ENCODE results near the gene SIX1. TPM values are rescaled to one million over a fixed set of nuclear protein-coding genes. Genes with fewer than 3 reads are reported as not detected.
A peak's percentile ranks its signal among the peaks of the same experiment; 100 is the strongest.

SIX1 gene
- total RNA-seq, 4 donors from 2014 or later = 28.3 to 76.4 (median 56.3) TPM

- H3K4me1 ChIP-seq = peaks cover 30 to 43% of the 10 kb centered on the region in 2 donors
- no peak for TF ChIP-seq CTCF (IDR thresholded peaks at IDR 0.05 in 4 of 5, conservative IDR thresholded peaks at IDR 0.05 in 1 of 5)
- peak overlapping the region; percentile 57 to 90 (median 84) for H3K4me3 ChIP-seq
- no peaks in the 10 kb centered on the region for H3K9me3 ChIP-seq
- intact Hi-C loops (cut with DNase I; ENCODE audit: low total_unique reads) (loop anchor here (2.0 to 5.0 kb wide), 4 partner anchors 15 to 561 kb away; partner anchors contain the start of genes DHRS7 and PCNX4), in situ Hi-C loops (cut with MboI; ENCODE audit: low sequenced_read_pairs in 4 of 4) (loop anchor here in 1 of 4 donors (10.0 kb wide), 1 partner anchor 71 kb away; the partner anchor contains the start of gene SIX4)
- ATAC-seq (no peak), DNase-seq (no peak)
- H3K27ac ChIP-seq = peak overlapping the region; percentile 93 to 98 (median 95)
- H3K27me3 ChIP-seq = no peaks in the 10 kb centered on the region
- no peaks in the 10 kb centered on the region for H3K36me3 ChIP-seq
Measured at GRCh38 chr14:60653701-60654161, 4.5 kb upstream of the SIX1 start.

GRCh38 chr14:60652674-60653651 is 3.7 kb upstream of the SIX1 start:
- peak overlapping the region; percentile 57 to 90 (median 84) for H3K4me3 ChIP-seq
- TF ChIP-seq POLR2A (IDR thresholded peaks at IDR 0.05) = peak in 1 of 2 donors; percentile 16
- no peak for TF ChIP-seq CTCF (IDR thresholded peaks at IDR 0.05 in 4 of 5, conservative IDR thresholded peaks at IDR 0.05 in 1 of 5)
- no peaks in the 10 kb centered on the region for H3K9me3 ChIP-seq
- in situ Hi-C loops (cut with MboI; ENCODE audit: low sequenced_read_pairs in 4 of 4) = loop anchor here in 1 of 4 donors (10.0 kb wide), 1 partner anchor 72 kb away; the partner anchor contains the start of gene SIX4
- H3K4me1 ChIP-seq = peaks cover 23 to 35% of the 10 kb centered on the region in 2 donors
- no peaks in the 10 kb centered on the region for H3K27me3 ChIP-seq
- ATAC-seq = no peak
- peak overlapping the region; percentile 93 to 98 (median 95) for H3K27ac ChIP-seq
- no peak for DNase-seq
- intact Hi-C loops (cut with DNase I; ENCODE audit: low total_unique reads) = loop anchor here (2.0 to 5.0 kb wide), 4 partner anchors 14 to 561 kb away; partner anchors contain the start of genes DHRS7 and PCNX4
- no peaks in the 10 kb centered on the region for H3K36me3 ChIP-seq

- Histone ChIP-seq H3K4me1 (peaks cover 23 to 32% of the 10 kb centered on the region in 2 donors), H3K27ac (peak overlapping the region; percentile 93 to 98 (median 95)), H3K36me3 (no peaks in the 10 kb centered on the region), H3K27me3 (no peaks in the 10 kb centered on the region), H3K4me3 (peak overlapping the region; percentile 57 to 90 (median 84)), H3K9me3 (no peaks in the 10 kb centered on the region)
- DNase-seq = peak in 1 of 2 donors; percentile 53
- intact Hi-C loops (cut with DNase I; ENCODE audit: low total_unique reads) = loop anchor here (2.0 to 5.0 kb wide), 4 partner anchors 13 to 560 kb away; partner anchors contain the start of genes DHRS7 and PCNX4
- in situ Hi-C loops (cut with MboI; ENCODE audit: low sequenced_read_pairs in 4 of 4) = loop anchor here in 1 of 4 donors (10.0 kb wide), 1 partner anchor 73 kb away; the partner anchor contains the start of gene SIX4
- ATAC-seq = no peak
- TF ChIP-seq CTCF (IDR thresholded peaks at IDR 0.05 in 4 of 5, conservative IDR thresholded peaks at IDR 0.05 in 1 of 5) = no peak
- TF ChIP-seq POLR2A (IDR thresholded peaks at IDR 0.05) = no peak
Measured at GRCh38 chr14:60651796-60652673, 2.8 kb upstream of the SIX1 start.

Measured in gastrocnemius medialis (tissue), 4 donors.